Epithelial cell of proximal tubule (primary cell): ENCODE results near the gene MGAT4A. TPM values are rescaled to one million over a fixed set of nuclear protein-coding genes. Genes with fewer than 3 reads are reported as not detected.

Experiments used
- DNase-seq: peaks from one replicate; pipeline ENCODE4 v3.0.0-alpha.2; 2011; ENCODE audit warnings: low read depth
- H3K4me3 ChIP-seq: 2 replicates; pipeline ENCODE4 v1.5.1; 2011; ENCODE audit warnings: low read depth, mild to moderate bottlenecking, low read length
- CTCF ChIP-seq: conservative IDR thresholded peaks from 2 replicates; pipeline ENCODE4 v1.5.1; 2012; ENCODE audit warnings: low read depth, mild to moderate bottlenecking, low read length
- total RNA-seq: library from RNA; depleted of rRNA; stranded (reverse); fragments of >200 nt; gene quantifications from 2 replicates; pipeline ENCODE4 v1.2.3, GENCODE V29; 2015

The MGAT4A gene
- total RNA-seq, 1 donor from 2014 or later = 4.4 TPM

- no peak overlapping the region for H3K4me3 ChIP-seq
- no peak for DNase-seq
- no peak for TF ChIP-seq CTCF
Observed at GRCh38 chr2:98697651-98698337, 33.1 kb downstream of the MGAT4A start.

- no peak for DNase-seq
- TF ChIP-seq CTCF = no peak
Observed at GRCh38 chr2:98696200-98696599, 34.7 kb downstream of the MGAT4A start.

GRCh38 chr2:98695255-98695654 is 35.7 kb downstream of the MGAT4A start:
- DNase-seq = no peak
- H3K4me3 ChIP-seq = no peak overlapping the region
- TF ChIP-seq CTCF = no peak

More at GRCh38 chr2:98696200-98696599, 34.7 kb downstream of the MGAT4A start:
- H3K4me3 ChIP-seq = no peak overlapping the region

GRCh38 chr2:98693477-98693876 is 37.5 kb downstream of the MGAT4A start:
- H3K4me3 ChIP-seq = no peak overlapping the region
- no peak for TF ChIP-seq CTCF
- DNase-seq = no peak

- no peak for TF ChIP-seq CTCF
- no peak overlapping the region for H3K4me3 ChIP-seq
- no peak for DNase-seq
Observed at GRCh38 chr2:98692090-98693054, 38.6 kb downstream of the MGAT4A start.

GRCh38 chr2:98691303-98691702 is 39.6 kb downstream of the MGAT4A start:
- no peak for DNase-seq
- no peak for TF ChIP-seq CTCF
- no peak overlapping the region for H3K4me3 ChIP-seq
